Kidney tubule cell (primary cell): ENCODE measurements around the gene RTP2.
A peak's percentile ranks its signal among the peaks of the same experiment; 100 is the strongest.

Source experiments
- DNase-seq: peaks from one replicate; pipeline ENCODE4 v3.0.0-alpha.2; 2018; ENCODE audit warnings: low spot score

Gene RTP2

DNA sequence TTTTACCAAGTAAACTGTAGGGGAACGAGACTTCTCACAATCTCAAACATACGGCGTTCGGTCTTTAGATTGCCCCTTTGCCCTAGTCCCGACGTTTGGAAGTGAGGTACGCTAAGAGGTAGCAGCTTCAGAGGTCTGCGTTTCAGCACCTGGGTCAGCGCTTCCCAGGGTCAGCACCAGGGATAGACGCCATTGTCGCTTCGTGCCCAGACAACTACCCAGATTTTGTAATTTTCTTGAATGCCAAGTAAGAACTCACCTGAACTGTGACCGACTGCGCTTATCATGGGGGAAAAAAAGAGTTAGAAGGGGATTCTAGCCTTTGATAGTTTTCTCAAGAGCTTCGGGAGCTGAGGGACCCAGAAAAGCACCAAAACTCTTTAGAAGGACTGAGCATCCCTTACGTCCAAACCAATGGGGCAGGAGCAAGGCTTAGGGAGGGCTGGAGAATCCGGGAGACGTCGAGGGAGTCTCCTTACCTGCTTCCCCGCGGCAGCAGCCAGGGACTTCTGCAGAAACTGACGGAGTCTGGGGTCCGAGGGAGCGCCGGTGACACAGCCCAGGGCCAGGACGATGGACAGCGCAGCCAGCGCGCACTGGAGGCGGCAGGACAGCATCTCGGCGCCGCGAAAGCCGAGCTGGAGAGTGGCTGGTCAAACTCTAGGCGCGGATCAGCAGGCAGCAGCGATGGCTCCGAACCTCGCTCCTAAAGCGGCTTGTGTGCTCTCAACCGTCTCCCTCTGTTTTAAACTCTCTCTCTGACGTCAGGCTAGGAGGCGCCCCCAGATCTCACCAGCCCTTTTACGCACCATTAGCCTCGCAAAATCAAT lies 32.5 kb downstream of the RTP2 start, which contains the start of gene SST:
Gene SST, minus strand, starts transcription at position 720 of the 830 bp plus-strand sequence. Its CDS starts 103 bp downstream, at position 617.
- DNase-seq, result peak; percentile 57

DNA sequence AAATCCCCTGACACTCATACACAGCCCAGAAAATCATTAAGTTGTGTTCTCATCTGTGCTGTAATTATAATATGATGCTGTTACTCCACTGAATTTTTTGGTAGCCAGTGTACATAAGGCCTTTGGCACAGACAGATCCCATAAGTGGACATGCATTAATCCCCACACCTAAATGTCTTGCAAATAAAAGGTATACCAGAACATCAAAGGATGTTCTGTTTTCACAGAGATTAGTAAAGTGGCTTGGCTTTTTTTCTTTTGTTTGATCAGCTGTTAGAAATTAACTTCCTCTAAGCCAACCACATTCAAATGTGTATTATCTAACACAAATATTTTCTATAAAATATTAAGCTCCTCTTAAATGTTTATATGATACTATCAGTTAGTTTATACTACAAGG lies 34.8 kb downstream of the RTP2 start:
- DNase-seq, result no peak

DNA sequence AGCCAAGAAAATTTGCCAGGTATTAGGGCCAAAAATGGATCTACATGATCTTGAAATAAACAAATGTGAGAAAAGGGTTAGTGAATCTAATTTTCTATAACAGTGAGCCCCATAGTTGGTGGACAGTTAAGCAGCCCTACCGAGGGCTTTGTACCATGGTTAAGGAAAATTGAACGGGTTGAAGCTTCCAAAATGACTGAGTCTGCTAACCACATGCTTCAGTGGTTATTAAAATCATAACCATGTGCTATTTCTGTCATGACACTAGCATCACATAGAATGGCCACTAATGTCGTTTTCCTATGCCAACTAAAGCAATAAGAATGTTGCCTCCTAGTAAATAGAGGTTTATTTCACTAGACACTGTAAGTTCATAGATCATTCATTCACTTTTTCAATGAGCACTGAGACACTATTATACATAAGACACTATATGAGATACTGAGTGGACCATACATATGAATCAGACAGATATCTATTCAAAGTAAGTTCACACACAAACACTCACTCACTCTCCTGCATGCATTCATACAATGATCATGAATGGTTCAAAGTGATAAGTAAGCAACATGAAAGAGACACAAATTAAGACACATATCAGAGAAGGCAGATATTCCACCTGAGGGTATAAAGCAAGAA lies 36.5 kb downstream of the RTP2 start:
- DNase-seq, result no peak

DNA sequence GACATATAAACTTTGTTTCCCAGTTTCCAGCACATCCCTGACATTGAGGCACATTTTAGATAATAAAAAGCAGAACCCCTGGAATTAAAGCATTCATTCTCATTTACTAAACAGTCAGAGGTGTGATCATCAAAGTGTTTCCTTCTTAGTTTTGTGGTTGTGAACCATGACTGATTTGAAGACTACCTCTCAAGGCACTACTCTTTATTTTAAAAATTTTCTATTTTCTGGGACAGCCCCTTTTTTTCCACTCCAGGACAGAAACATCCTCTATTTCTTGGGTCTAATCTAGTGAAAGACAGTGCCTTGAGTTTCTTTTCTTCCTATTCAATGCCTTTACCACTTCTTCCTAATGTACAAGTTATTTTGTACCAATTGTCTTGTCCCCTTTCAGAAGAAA lies 37.3 kb downstream of the RTP2 start:
- no peak for DNase-seq

DNA sequence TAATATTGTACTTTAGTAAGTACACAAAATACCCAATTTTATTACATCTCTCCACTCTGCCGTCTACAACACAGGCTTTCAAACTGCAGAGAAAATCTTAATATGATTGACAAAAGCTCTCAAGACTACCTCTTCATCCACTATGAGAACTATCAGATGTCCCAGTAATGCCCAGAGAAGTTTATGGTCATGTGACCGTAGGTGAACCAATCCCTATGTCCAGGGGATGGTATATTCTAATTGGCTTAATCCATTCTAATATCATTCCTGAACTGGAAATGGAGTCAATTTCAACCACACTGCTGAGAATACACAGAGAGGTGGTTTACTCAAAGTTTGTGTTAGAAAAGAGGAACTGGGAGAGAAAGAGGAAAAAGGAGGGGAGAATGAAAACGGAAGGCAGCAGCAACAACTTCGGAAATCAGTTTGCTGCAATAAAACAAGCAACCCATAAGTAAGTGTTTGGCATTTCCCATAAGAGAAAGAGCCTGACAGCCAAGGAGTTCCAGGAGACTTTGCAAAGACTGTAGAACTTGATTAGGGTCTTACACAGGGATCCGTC lies 39.4 kb downstream of the RTP2 start:
- no peak for DNase-seq

DNA sequence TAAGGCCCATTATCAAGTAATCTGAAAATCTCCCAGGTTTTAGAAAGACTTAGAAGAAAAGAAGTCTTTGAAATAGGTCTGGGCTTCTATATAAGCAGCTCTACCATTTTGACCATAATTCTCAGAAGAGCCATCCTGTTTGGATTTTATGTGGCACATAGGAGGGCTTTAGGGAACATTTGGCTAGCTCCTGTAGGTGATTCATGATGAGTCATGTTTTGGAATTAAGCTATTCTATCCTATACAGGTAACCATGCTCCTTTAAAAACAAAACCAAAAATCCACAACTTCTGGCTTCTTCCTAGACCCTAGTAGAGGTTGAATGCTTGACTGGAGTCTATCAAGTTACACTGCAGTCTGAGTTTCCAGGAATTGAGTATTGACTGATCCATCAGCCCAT lies 41.1 kb downstream of the RTP2 start:
- peak; percentile 21 for DNase-seq

DNA sequence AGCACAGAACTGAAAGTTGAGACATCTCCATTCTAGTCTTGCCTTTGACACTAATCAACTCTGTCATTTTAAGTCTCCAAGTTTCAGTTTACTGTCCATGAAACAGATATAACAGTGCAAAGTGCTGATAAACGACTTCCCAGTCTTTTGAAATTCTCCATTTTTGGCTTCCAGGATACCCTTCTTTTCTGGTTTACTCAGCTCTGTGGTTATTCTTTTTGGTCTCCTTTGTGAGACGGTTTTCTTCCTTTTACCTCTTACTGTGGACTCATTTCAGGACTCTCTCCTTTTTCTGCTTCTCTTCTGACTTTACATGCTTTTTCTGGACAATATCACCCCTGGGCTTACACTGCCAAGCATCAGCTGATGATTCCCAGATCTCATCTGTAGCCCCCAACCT lies 51.1 kb downstream of the RTP2 start:
- DNase-seq, result no peak
